Osteoblast (primary cell): ENCODE measurements around the gene ATE1. TPM values are rescaled to one million over a fixed set of nuclear protein-coding genes. Genes with fewer than 3 reads are reported as not detected.

Experiments used
- DNase-seq: peaks from one replicate; pipeline ENCODE4 v3.0.0; 2011; ENCODE audit warnings: low spot score, mixed read lengths; ENCODE audit not compliant: insufficient read length; ENCODE audit errors: missing footprints
- H2AFZ ChIP-seq: 2 replicates; pipeline ENCODE4 v1.6.0; 2011; ENCODE audit warnings: mild to moderate bottlenecking, low read length
- H3K27ac ChIP-seq: 2 replicates; pipeline ENCODE4 v1.5.1; 2011; ENCODE audit warnings: mild to moderate bottlenecking, low read depth, low read length, moderate library complexity
- H3K27me3 ChIP-seq: 2 replicates; pipeline ENCODE4 v1.6.0; 2012; ENCODE audit warnings: mild to moderate bottlenecking, control low read depth, inconsistent platforms, low read length, moderate library complexity; ENCODE audit not compliant: insufficient read depth
- H3K36me3 ChIP-seq: 2 replicates; pipeline ENCODE4 v1.5.1; 2011; ENCODE audit warnings: mild to moderate bottlenecking, low read length, control low read depth, moderate library complexity; ENCODE audit not compliant: insufficient read depth
- H3K4me1 ChIP-seq: 2 replicates; pipeline ENCODE4 v1.5.1; 2011; ENCODE audit warnings: mild to moderate bottlenecking, low read length, control low read depth, moderate library complexity; ENCODE audit not compliant: insufficient read depth
- H3K4me2 ChIP-seq: 2 replicates; pipeline ENCODE4 v1.6.0; 2011; ENCODE audit warnings: mild to moderate bottlenecking, low read length; ENCODE audit not compliant: insufficient read depth
- H3K4me3 ChIP-seq: fragments of 200-600 bp; sonication (generic); 3 replicates; pipeline ENCODE4 v1.5.1; 2012; ENCODE audit warnings: mild to moderate bottlenecking, low read length, inconsistent platforms; ENCODE audit not compliant: insufficient read depth
- H3K79me2 ChIP-seq: 2 replicates; pipeline ENCODE4 v1.6.0; 2012; ENCODE audit warnings: mild to moderate bottlenecking, low read length, control low read depth, inconsistent platforms; ENCODE audit not compliant: insufficient read depth
- H3K9me3 ChIP-seq: 2 replicates; pipeline ENCODE4 v1.5.1; 2011; ENCODE audit warnings: low read depth, low read length, control low read depth
- H4K20me1 ChIP-seq: 2 replicates; pipeline ENCODE4 v1.6.0; 2012; ENCODE audit warnings: mild to moderate bottlenecking, low read length, control low read depth; ENCODE audit not compliant: insufficient read depth
- CTCF ChIP-seq: IDR thresholded peaks from 2 replicates; pipeline ENCODE4 v1.5.1; 2011; ENCODE audit warnings: mild to moderate bottlenecking, low read depth, low read length, moderate library complexity; ENCODE audit errors: extremely low read depth
- total RNA-seq: library from RNA; depleted of rRNA; stranded (reverse); fragments of >200 nt; gene quantifications from 2 replicates; pipeline ENCODE4 v1.2.3, GENCODE V29; 2012

The ATE1 gene
- total RNA-seq, 1 donor = 21.0 TPM

GRCh38 chr10:121796342-121796741, 131.5 kb downstream of the ATE1 start:
- TF ChIP-seq CTCF = no peak
- no peaks in the 10 kb centered on the region for H4K20me1 ChIP-seq
- no peak overlapping the region for H3K27ac ChIP-seq
- H3K79me2 ChIP-seq = no peaks in the 10 kb centered on the region
- no peaks in the 10 kb centered on the region for H3K36me3 ChIP-seq
- H3K4me1 ChIP-seq = peaks cover 3% of the 10 kb centered on the region
- H3K9me3 ChIP-seq = no peaks in the 10 kb centered on the region
- H3K4me2 ChIP-seq = no peak overlapping the region
- H2AFZ ChIP-seq = no peak overlapping the region
- no peaks in the 10 kb centered on the region for H3K27me3 ChIP-seq
- H3K4me3 ChIP-seq = no peak overlapping the region
- no peak for DNase-seq

GRCh38 chr10:121792198-121792597, 135.6 kb downstream of the ATE1 start:
- Histone ChIP-seq H3K27ac (no peak overlapping the region), H3K4me3 (no peak overlapping the region), H3K27me3 (no peaks in the 10 kb centered on the region), H3K36me3 (no peaks in the 10 kb centered on the region), H3K4me2 (no peak overlapping the region), H2AFZ (no peak overlapping the region), H3K9me3 (no peaks in the 10 kb centered on the region), H3K4me1 (no peaks in the 10 kb centered on the region), H3K79me2 (no peaks in the 10 kb centered on the region), H4K20me1 (no peaks in the 10 kb centered on the region)
- DNase-seq = no peak
- no peak for TF ChIP-seq CTCF

GRCh38 chr10:121791761-121792160, 136.1 kb downstream of the ATE1 start:
- Histone ChIP-seq H4K20me1 (no peaks in the 10 kb centered on the region), H3K4me3 (no peak overlapping the region), H3K9me3 (no peaks in the 10 kb centered on the region), H3K27ac (no peak overlapping the region), H3K4me1 (no peaks in the 10 kb centered on the region), H3K36me3 (no peaks in the 10 kb centered on the region), H3K27me3 (no peaks in the 10 kb centered on the region), H3K4me2 (no peak overlapping the region), H3K79me2 (no peaks in the 10 kb centered on the region), H2AFZ (no peak overlapping the region)
- TF ChIP-seq CTCF = no peak
- DNase-seq = no peak

DNA sequence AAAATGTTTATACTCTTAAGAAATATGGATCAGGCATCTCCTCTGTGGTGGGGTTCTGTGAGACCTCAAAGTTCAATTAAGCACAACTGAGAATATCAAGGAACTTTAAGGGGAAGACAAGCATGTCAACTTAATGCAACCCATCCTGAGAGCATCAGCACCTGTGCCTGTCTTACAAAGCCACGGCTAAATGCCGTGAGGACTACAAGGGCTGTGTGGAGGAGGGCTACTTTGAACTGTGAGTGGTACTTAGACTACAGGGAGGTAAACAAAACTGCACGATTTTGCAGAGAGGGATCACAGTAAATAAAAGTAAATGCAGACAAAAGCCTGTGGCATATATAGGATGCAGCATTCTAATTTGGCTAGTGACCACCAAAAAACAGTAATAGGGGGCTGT, 139.1 kb downstream of the ATE1 start:
- H3K4me2 ChIP-seq = no peak overlapping the region
- no peak for TF ChIP-seq CTCF
- H3K36me3 ChIP-seq = no peaks in the 10 kb centered on the region
- no peaks in the 10 kb centered on the region for H3K27me3 ChIP-seq
- no peak for DNase-seq
- no peak overlapping the region for H3K27ac ChIP-seq
- no peaks in the 10 kb centered on the region for H3K4me1 ChIP-seq
- H2AFZ ChIP-seq = no peak overlapping the region
- no peak overlapping the region for H3K4me3 ChIP-seq
- H3K79me2 ChIP-seq = no peaks in the 10 kb centered on the region
- H4K20me1 ChIP-seq = no peaks in the 10 kb centered on the region
- H3K9me3 ChIP-seq = no peaks in the 10 kb centered on the region
